GM23338 (cell line): ENCODE measurements around the gene ACOX2. TPM values are rescaled to one million over a fixed set of nuclear protein-coding genes. Genes with fewer than 3 reads are reported as not detected.
A peak's percentile ranks its signal among the peaks of the same experiment; 100 is the strongest.

Experiments used
- ATAC-seq: fragments of 200-7000 bp; cut with Tn5 transposase; 3 replicates; pipeline ENCODE4 v1.9.1; 2020
- DNase-seq: peaks from one replicate; pipeline ENCODE4 v3.0.0-alpha.2; 2015; ENCODE audit warnings: low spot score
- H2AFZ ChIP-seq: fragments of 200-600 bp; sonication (generic); 2 replicates; pipeline ENCODE4 v1.8.0; 2016; ENCODE audit warnings: antibody characterized with exemption, mild to moderate bottlenecking, moderate library complexity
- H3F3A ChIP-seq: fragments of 200-600 bp; sonication (generic); replicated peaks from 2 replicates; pipeline ENCODE4 v1.8.0; 2017; ENCODE audit warnings: antibody characterized with exemption, mixed run types, low read depth
- H3K27ac ChIP-seq: fragments of 200-600 bp; sonication (generic); 2 replicates; pipeline ENCODE4 v1.6.1; 2016; ENCODE audit warnings: low read depth
- H3K27me3 ChIP-seq: fragments of 200-600 bp; sonication (generic); 2 replicates; pipeline ENCODE4 v1.8.0; 2016; ENCODE audit warnings: mild to moderate bottlenecking, mixed run types, moderate library complexity; ENCODE audit not compliant: insufficient read depth
- H3K36me3 ChIP-seq: fragments of 200-600 bp; sonication (generic); 2 replicates; pipeline ENCODE4 v1.8.0; 2016; ENCODE audit warnings: mild to moderate bottlenecking; ENCODE audit not compliant: insufficient read depth
- H3K4me1 ChIP-seq: fragments of 200-600 bp; sonication (generic); 2 replicates; pipeline ENCODE4 v1.8.0; 2016; ENCODE audit warnings: mild to moderate bottlenecking, moderate library complexity; ENCODE audit not compliant: insufficient read depth
- H3K4me2 ChIP-seq: fragments of 200-600 bp; sonication (generic); 2 replicates; pipeline ENCODE4 v1.7.1; 2017; ENCODE audit warnings: mixed run types
- H3K4me3 ChIP-seq: fragments of 200-600 bp; sonication (generic); 2 replicates; pipeline ENCODE4 v1.6.1; 2016; ENCODE audit warnings: mixed run types
- H3K79me2 ChIP-seq: fragments of 200-600 bp; sonication (generic); replicated peaks from 2 replicates; pipeline ENCODE4 v1.8.0; 2017; ENCODE audit warnings: mild to moderate bottlenecking; ENCODE audit not compliant: insufficient read depth
- H3K9me2 ChIP-seq: fragments of 200-600 bp; sonication (generic); 2 replicates; pipeline ENCODE4 v1.8.0; 2017; ENCODE audit not compliant: insufficient read depth
- H4K20me1 ChIP-seq: fragments of 200-600 bp; sonication (generic); replicated peaks from 2 replicates; pipeline ENCODE4 v1.8.0; 2017; ENCODE audit warnings: mild to moderate bottlenecking; ENCODE audit not compliant: insufficient read depth
- H3K27ac Mint-ChIP-seq: 2 replicates; pipeline ENCODE4 v1.8.0; 2020; ENCODE audit warnings: inconsistent platforms, mild to moderate bottlenecking, moderate library complexity, mixed read lengths
- H3K27me3 Mint-ChIP-seq: 3 replicates; pipeline ENCODE4 v1.8.0; 2022; ENCODE audit warnings: low read depth, mild to moderate bottlenecking, moderate library complexity, mixed read lengths, inconsistent platforms; ENCODE audit not compliant: insufficient read depth, poor library complexity
- H3K36me3 Mint-ChIP-seq: 3 replicates; pipeline ENCODE4 v1.8.0; 2021; ENCODE audit warnings: low read depth, mild to moderate bottlenecking, inconsistent platforms, moderate library complexity, mixed read lengths
- H3K4me1 Mint-ChIP-seq: 3 replicates; pipeline ENCODE4 v1.8.0; 2020; ENCODE audit warnings: mild to moderate bottlenecking, inconsistent platforms, mixed read lengths
- H3K4me3 Mint-ChIP-seq: 3 replicates; pipeline ENCODE4 v1.8.0; 2021; ENCODE audit warnings: moderate library complexity, mild to moderate bottlenecking, inconsistent platforms, mixed read lengths
- H3K9me3 Mint-ChIP-seq: 3 replicates; pipeline ENCODE4 v1.8.0; 2020; ENCODE audit warnings: moderate library complexity, mild to moderate bottlenecking, inconsistent platforms, mixed read lengths
- CREB1 ChIP-seq: fragments of 250-450 bp; sonication (Bioruptor Pico); IDR thresholded peaks from 2 replicates; pipeline ENCODE4 v1.5.0; 2020; ENCODE audit warnings: low read depth, mild to moderate bottlenecking, moderate library complexity
- ETS1 ChIP-seq: IDR thresholded peaks from 2 replicates; pipeline ENCODE4 v1.6.1; 2016; ENCODE audit warnings: antibody characterized with exemption
- EZH2 ChIP-seq: fragments of 200-600 bp; sonication (generic); IDR thresholded peaks from one replicate; pipeline ENCODE4 v1.8.0; 2017; ENCODE audit warnings: antibody characterized with exemption, mild to moderate bottlenecking, low read depth; ENCODE audit not compliant: unreplicated experiment
- NANOG ChIP-seq: IDR thresholded peaks from 2 replicates; pipeline ENCODE4 v1.6.1; 2016; ENCODE audit warnings: antibody characterized with exemption, borderline replicate concordance
- REST ChIP-seq: IDR thresholded peaks from one replicate; pipeline ENCODE4 v1.6.1; 2018; ENCODE audit warnings: antibody characterized with exemption; ENCODE audit not compliant: unreplicated experiment
- STAT1 ChIP-seq: IDR thresholded peaks from one replicate; pipeline ENCODE4 v1.6.1; 2016; ENCODE audit warnings: antibody characterized with exemption; ENCODE audit not compliant: unreplicated experiment
- ZNF114 ChIP-seq: fragments of 250-450 bp; sonication (Bioruptor Pico); IDR thresholded peaks from 2 replicates; pipeline ENCODE4 v1.5.0; 2020; ENCODE audit warnings: mild to moderate bottlenecking, moderate library complexity
- ZNF331 ChIP-seq: fragments of 250-450 bp; sonication (Bioruptor Pico); IDR thresholded peaks from 2 replicates; pipeline ENCODE4 v1.5.0; 2020; ENCODE audit warnings: low read depth, mild to moderate bottlenecking, moderate library complexity
- polyA plus RNA-seq: library from polyadenylated mRNA; unstranded; fragments of >200 nt; fragmentation: Nextera tagmentation; extraction: Ambion mirVana; gene quantifications from 2 replicates; pipeline ENCODE4 v1.2.1, GENCODE V29; 2016
- total RNA-seq: library from RNA; depleted of rRNA; stranded (reverse); fragments of >200 nt; shearing (Covaris generic); gene quantifications from 2 replicates; pipeline ENCODE4 v1.2.3, GENCODE V29; 2014
- TF ChIP-seq, protein P1 (sequence below): fragments of 250-450 bp; sonication (Bioruptor Pico); IDR thresholded peaks from 2 replicates; pipeline ENCODE4 v1.5.0; 2020; ENCODE audit warnings: mild to moderate bottlenecking, moderate library complexity
- TF ChIP-seq, protein P2 (sequence below), 2 experiments: fragments of 200-600 bp in 1 of 2; sonication (generic) in 1 of 2; conservative IDR thresholded peaks; 2 replicates each; pipeline versions ENCODE4 v1.5.1 to v1.6.1; 2016 to 2017; ENCODE audit warnings: antibody characterized with exemption in 2 of 2, low read depth in 2 of 2, mild to moderate bottlenecking in 2 of 2, moderate library complexity in 1 of 2

The ACOX2 gene
- total and polyA plus RNA-seq, 2 experiments from 2014 or later = 1.1 to 1.9 TPM

- TF ChIP-seq, protein P1, sequence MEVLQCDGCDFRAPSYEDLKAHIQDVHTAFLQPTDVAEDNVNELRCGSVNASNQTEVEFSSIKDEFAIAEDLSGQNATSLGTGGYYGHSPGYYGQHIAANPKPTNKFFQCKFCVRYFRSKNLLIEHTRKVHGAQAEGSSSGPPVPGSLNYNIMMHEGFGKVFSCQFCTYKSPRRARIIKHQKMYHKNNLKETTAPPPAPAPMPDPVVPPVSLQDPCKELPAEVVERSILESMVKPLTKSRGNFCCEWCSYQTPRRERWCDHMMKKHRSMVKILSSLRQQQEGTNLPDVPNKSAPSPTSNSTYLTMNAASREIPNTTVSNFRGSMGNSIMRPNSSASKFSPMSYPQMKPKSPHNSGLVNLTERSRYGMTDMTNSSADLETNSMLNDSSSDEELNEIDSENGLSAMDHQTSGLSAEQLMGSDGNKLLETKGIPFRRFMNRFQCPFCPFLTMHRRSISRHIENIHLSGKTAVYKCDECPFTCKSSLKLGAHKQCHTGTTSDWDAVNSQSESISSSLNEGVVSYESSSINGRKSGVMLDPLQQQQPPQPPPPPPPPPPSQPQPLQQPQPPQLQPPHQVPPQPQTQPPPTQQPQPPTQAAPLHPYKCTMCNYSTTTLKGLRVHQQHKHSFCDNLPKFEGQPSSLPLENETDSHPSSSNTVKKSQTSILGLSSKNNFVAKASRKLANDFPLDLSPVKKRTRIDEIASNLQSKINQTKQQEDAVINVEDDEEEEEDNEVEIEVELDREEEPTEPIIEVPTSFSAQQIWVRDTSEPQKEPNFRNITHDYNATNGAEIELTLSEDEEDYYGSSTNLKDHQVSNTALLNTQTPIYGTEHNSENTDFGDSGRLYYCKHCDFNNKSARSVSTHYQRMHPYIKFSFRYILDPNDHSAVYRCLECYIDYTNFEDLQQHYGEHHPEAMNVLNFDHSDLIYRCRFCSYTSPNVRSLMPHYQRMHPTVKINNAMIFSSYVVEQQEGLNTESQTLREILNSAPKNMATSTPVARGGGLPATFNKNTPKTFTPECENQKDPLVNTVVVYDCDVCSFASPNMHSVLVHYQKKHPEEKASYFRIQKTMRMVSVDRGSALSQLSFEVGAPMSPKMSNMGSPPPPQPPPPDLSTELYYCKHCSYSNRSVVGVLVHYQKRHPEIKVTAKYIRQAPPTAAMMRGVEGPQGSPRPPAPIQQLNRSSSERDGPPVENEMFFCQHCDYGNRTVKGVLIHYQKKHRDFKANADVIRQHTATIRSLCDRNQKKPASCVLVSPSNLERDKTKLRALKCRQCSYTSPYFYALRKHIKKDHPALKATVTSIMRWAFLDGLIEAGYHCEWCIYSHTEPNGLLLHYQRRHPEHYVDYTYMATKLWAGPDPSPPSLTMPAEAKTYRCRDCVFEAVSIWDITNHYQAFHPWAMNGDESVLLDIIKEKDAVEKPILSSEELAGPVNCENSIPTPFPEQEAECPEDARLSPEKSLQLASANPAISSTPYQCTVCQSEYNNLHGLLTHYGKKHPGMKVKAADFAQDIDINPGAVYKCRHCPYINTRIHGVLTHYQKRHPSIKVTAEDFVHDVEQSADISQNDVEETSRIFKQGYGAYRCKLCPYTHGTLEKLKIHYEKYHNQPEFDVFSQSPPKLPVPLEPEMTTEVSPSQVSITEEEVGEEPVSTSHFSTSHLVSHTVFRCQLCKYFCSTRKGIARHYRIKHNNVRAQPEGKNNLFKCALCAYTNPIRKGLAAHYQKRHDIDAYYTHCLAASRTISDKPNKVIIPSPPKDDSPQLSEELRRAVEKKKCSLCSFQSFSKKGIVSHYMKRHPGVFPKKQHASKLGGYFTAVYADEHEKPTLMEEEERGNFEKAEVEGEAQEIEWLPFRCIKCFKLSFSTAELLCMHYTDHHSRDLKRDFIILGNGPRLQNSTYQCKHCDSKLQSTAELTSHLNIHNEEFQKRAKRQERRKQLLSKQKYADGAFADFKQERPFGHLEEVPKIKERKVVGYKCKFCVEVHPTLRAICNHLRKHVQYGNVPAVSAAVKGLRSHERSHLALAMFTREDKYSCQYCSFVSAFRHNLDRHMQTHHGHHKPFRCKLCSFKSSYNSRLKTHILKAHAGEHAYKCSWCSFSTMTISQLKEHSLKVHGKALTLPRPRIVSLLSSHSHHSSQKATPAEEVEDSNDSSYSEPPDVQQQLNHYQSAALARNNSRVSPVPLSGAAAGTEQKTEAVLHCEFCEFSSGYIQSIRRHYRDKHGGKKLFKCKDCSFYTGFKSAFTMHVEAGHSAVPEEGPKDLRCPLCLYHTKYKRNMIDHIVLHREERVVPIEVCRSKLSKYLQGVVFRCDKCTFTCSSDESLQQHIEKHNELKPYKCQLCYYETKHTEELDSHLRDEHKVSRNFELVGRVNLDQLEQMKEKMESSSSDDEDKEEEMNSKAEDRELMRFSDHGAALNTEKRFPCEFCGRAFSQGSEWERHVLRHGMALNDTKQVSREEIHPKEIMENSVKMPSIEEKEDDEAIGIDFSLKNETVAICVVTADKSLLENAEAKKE = no peak
These were observed 63.7 kb downstream of the ACOX2 start (continued) for GRCh38 chr3:58473275-58473674.

DNA sequence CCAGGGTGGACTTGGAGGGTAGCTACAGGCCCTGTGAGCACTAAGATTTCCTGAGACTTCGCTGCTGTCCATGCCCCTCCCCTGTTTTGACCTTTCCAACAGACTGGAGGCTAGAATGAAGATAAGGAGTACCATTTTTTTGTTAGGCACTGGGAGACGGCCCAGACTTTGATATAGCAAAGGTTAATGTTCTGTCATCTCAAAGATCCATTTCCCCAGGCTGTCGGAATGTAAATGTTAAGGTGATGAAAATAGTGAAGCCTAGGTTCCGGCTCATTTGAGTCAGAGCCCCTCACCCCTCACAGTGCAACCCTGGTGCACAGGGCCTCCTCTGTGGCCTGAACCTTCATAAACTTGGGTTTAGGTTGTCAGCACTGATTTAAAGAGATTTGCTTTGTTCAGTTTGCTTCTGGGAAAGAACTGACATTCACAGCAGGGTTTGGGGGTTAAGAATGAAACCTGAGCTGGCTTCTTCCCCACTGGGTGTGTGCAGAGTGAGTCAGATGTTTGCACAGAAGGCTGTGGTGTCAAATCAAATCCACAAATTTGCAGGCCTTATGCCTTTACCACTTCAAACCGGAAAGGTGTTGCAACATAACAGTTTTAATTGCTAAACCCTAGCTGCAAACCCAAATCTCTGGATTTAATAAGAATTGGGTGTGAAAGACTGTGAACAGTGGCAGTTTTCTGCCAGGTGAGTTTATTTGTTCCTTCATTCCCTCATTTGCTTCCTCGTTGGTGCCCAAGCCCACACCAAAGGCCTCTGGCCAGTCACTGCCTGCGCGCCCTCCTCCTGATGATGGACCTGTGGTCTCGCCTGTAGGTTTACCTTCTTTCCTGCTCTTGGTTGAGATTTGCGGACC lies 65.7 kb downstream of the ACOX2 start:
- Histone ChIP-seq H2AFZ (peak overlapping the region; percentile 86; the same call in 1 of the 2 replicates), H3K27ac (no peak overlapping the region)
- TF ChIP-seq EZH2 (no peak), ZNF114 (CRISPR knock-in tag) (no peak), ETS1 (no peak), CREB1 (no peak), NANOG (no peak), ZNF331 (CRISPR knock-in tag) (no peak), STAT1 (no peak), REST (no peak)
- TF ChIP-seq, protein P2, sequence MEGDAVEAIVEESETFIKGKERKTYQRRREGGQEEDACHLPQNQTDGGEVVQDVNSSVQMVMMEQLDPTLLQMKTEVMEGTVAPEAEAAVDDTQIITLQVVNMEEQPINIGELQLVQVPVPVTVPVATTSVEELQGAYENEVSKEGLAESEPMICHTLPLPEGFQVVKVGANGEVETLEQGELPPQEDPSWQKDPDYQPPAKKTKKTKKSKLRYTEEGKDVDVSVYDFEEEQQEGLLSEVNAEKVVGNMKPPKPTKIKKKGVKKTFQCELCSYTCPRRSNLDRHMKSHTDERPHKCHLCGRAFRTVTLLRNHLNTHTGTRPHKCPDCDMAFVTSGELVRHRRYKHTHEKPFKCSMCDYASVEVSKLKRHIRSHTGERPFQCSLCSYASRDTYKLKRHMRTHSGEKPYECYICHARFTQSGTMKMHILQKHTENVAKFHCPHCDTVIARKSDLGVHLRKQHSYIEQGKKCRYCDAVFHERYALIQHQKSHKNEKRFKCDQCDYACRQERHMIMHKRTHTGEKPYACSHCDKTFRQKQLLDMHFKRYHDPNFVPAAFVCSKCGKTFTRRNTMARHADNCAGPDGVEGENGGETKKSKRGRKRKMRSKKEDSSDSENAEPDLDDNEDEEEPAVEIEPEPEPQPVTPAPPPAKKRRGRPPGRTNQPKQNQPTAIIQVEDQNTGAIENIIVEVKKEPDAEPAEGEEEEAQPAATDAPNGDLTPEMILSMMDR (conservative IDR thresholded peaks at IDR 0.05; ENCODE audit: low read depth in 2 of 2) = no peak

More for the DNA sequence above, 65.7 kb downstream of the ACOX2 start:
- Histone ChIP-seq H3K27me3 (no peaks in the 10 kb centered on the region), H3K9me2 (no peaks in the 10 kb centered on the region), H3K36me3 (no peaks in the 10 kb centered on the region), H3F3A (no peaks in the 10 kb centered on the region), H3K79me2 (no peaks in the 10 kb centered on the region), H4K20me1 (no peaks in the 10 kb centered on the region), H3K4me1 (peaks cover 10% of the 10 kb centered on the region), H3K4me3 (no peak overlapping the region), H3K4me2 (no peak overlapping the region)
- Mint-ChIP-seq H3K4me1 (peaks cover 19% of the 10 kb centered on the region), H3K27me3 (peaks cover 8% of the 10 kb centered on the region), H3K4me3 (no peak overlapping the region), H3K9me3 (no peaks in the 10 kb centered on the region), H3K27ac (no peak overlapping the region), H3K36me3 (no peaks in the 10 kb centered on the region)
- ATAC-seq (peak; percentile 48), DNase-seq (no peak)
